Jurkat, Clone E6-1 (cell line): ENCODE results near the gene QPRT.
"Not testable (repeated sequence)": the region's sequence is repeated elsewhere in the genome, so short reads cannot be mapped to it uniquely, and the experiment has no call there.

Experiments
- DNase-seq: peaks from one replicate; pipeline ENCODE4 v3.0.0-alpha.2; 2011; ENCODE audit warnings: low read depth, low spot score
- H3K4me3 ChIP-seq: 2 replicates; pipeline ENCODE4 v1.5.1; 2011; ENCODE audit warnings: mild to moderate bottlenecking, low read length, control low read depth, moderate library complexity

Gene QPRT

GRCh38 chr16:29738514-29738913, 59.5 kb downstream of the QPRT start:
- peak; percentile 46 for DNase-seq
- H3K4me3 ChIP-seq = no peak overlapping the region

- DNase-seq, H3K4me3 ChIP-seq: not testable (repeated sequence)
Measured at GRCh38 chr16:29739927-29740629, 61.1 kb downstream of the QPRT start.

GRCh38 chr16:29740630-29741015, 61.6 kb downstream of the QPRT start:
- H3K4me3 ChIP-seq = not testable (repeated sequence)

GRCh38 chr16:29742683-29743275, 63.8 kb downstream of the QPRT start:
- H3K4me3 ChIP-seq = no peak overlapping the region
- DNase-seq = no peak

More at GRCh38 chr16:29740630-29741015, 61.6 kb downstream of the QPRT start:
- not testable (repeated sequence) for DNase-seq

GRCh38 chr16:29743475-29743826, 64.5 kb downstream of the QPRT start:
- no peak for DNase-seq
- no peak overlapping the region for H3K4me3 ChIP-seq

- H3K4me3 ChIP-seq = no peak overlapping the region
- DNase-seq = no peak
Measured at GRCh38 chr16:29743827-29744531, 65.0 kb downstream of the QPRT start.

- peak overlapping the region; percentile 86 for H3K4me3 ChIP-seq
- DNase-seq = no peak
Measured at GRCh38 chr16:29744541-29745101, 65.6 kb downstream of the QPRT start.

- peak overlapping the region; percentile 86 for H3K4me3 ChIP-seq
- peak; percentile 56 for DNase-seq
Measured at GRCh38 chr16:29745121-29745852, 66.3 kb downstream of the QPRT start.

GRCh38 chr16:29745853-29746345, 66.9 kb downstream of the QPRT start, which contains the start of gene C16orf54:
C16orf54 (minus strand) TSS chr16:29745990; CDS start chr16:29744951, 1,039 bp downstream.
- peak; percentile 96 for DNase-seq
- peak within 1 kb of the TSS; percentile 86 for H3K4me3 ChIP-seq

- not testable (repeated sequence) for DNase-seq, H3K4me3 ChIP-seq
Measured at GRCh38 chr16:29746518-29746917, 67.5 kb downstream of the QPRT start.
